ENCODE data around the gene FAM111B.
"Not testable (repeated sequence)": the region's sequence is repeated elsewhere in the genome, so short reads cannot be mapped to it uniquely, and the experiment has no call there.

FAM111B gene

GRCh38 chr11:59080421-59080820 lies 26.6 kb upstream of the FAM111B start:
- H3K9ac ChIP-seq (ENCODE audit: low read depth, low read length); H3K9me3 ChIP-seq (ENCODE audit: insufficient read depth, low read depth, low read length); H3K27me3 ChIP-seq (ENCODE audit: insufficient read depth, low read length); H3K4me3 ChIP-seq (ENCODE audit: low read length); H3K27ac ChIP-seq (ENCODE audit: low read depth, low read length); H3K36me3 ChIP-seq (ENCODE audit: insufficient read depth, low read length); H3K4me1 ChIP-seq (ENCODE audit: insufficient read depth, low read length): not testable (repeated sequence)
- WGBS, result 100% methylated on average over 1 of the region's 2 CpGs

DNA sequence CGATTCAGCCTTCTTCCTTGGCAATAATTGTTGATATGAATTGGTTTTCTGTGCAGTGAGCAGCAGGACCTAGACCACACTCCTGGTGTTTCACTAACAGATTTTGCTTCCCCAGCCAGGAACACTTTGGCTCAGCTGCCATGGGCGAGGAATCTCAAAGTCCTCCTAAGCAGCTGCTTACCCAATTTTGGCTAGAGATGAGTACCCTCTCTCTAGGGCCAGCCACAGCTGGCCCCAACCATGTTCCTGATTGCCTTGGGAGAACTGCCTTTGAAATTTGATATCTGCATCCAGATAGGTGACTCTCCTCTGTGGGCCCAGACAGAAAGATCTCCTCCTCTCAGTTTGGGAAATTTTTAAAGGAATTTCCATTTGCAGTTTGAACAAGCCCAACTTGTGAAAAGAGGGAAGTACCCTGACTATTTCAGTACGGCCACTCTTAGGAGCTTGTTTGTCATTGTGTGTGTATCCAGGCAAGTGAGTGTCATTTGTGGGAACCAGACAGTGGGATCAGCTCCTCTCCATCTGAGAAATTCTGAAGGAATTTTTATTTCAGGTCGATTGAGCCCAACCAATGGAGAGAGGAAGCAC lies 25.5 kb upstream of the FAM111B start:
- WGBS, result 83% methylated on average over 4 of the region's 4 CpGs
- H3K4me1 ChIP-seq (ENCODE audit: insufficient read depth, low read length); H3K9ac ChIP-seq (ENCODE audit: low read depth, low read length); H3K27ac ChIP-seq (ENCODE audit: low read depth, low read length); H3K36me3 ChIP-seq (ENCODE audit: insufficient read depth, low read length); H3K4me3 ChIP-seq (ENCODE audit: low read length); H3K27me3 ChIP-seq (ENCODE audit: insufficient read depth, low read length); H3K9me3 ChIP-seq (ENCODE audit: insufficient read depth, low read depth, low read length): not testable (repeated sequence)

DNA sequence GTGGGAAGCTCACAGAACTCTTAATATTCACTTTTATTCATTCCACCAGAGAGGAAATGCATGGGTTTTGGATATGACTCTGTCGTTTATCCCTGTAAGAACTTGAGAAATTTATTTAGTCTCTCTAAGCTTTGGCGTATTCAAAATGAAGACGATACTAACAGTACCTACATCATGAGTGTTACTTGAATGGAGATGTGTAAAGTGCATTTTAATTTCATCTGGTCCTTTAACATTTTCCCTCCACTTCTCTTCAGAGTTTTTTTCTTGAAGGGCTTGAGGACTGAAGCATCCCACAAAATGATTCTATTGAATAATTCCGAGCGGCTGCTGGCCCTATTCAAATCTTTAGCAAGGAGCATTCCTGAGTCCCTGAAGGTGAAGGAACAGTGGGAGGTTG lies 21.0 kb upstream of the FAM111B start, which contains the start of gene GLYATL1B:
GLYATL1B (plus strand) TSS at position 301 of the 400 bp plus-strand sequence; CDS start at position 301, 0 bp downstream.
- not testable (repeated sequence) for H3K27me3 ChIP-seq (ENCODE audit: insufficient read depth, low read length); H3K9me3 ChIP-seq (ENCODE audit: insufficient read depth, low read depth, low read length); H3K9ac ChIP-seq (ENCODE audit: low read depth, low read length); H3K4me3 ChIP-seq (ENCODE audit: low read length); H3K4me1 ChIP-seq (ENCODE audit: insufficient read depth, low read length); H3K36me3 ChIP-seq (ENCODE audit: insufficient read depth, low read length); H3K27ac ChIP-seq (ENCODE audit: low read depth, low read length)
- 89% methylated on average over 2 of the region's 5 CpGs for WGBS

- WGBS, result 94% methylated on average over 4 of the region's 4 CpGs
- Histone ChIP-seq H3K9me3 (ENCODE audit: insufficient read depth, low read depth, low read length) (no peaks in the 10 kb centered on the region), H3K4me1 (ENCODE audit: insufficient read depth, low read length) (peaks cover 7% of the 10 kb centered on the region), H3K9ac (ENCODE audit: low read depth, low read length) (no peak overlapping the region), H3K27ac (ENCODE audit: low read depth, low read length) (no peak overlapping the region), H3K4me3 (ENCODE audit: low read length) (no peak overlapping the region), H3K36me3 (ENCODE audit: insufficient read depth, low read length) (no peaks in the 10 kb centered on the region), H3K27me3 (ENCODE audit: insufficient read depth, low read length) (no peaks in the 10 kb centered on the region)
These were observed 18.9 kb upstream of the FAM111B start for GRCh38 chr11:59088162-59088561.

- not testable (repeated sequence) for H3K36me3 ChIP-seq (ENCODE audit: insufficient read depth, low read length); H3K4me3 ChIP-seq (ENCODE audit: low read length); H3K27ac ChIP-seq (ENCODE audit: low read depth, low read length); H3K27me3 ChIP-seq (ENCODE audit: insufficient read depth, low read length); H3K9me3 ChIP-seq (ENCODE audit: insufficient read depth, low read depth, low read length); H3K9ac ChIP-seq (ENCODE audit: low read depth, low read length)
- peaks cover 29% of the 10 kb centered on the region for H3K4me1 ChIP-seq (ENCODE audit: insufficient read depth, low read length)
These were observed 13.5 kb upstream of the FAM111B start for GRCh38 chr11:59093576-59093975.

DNA sequence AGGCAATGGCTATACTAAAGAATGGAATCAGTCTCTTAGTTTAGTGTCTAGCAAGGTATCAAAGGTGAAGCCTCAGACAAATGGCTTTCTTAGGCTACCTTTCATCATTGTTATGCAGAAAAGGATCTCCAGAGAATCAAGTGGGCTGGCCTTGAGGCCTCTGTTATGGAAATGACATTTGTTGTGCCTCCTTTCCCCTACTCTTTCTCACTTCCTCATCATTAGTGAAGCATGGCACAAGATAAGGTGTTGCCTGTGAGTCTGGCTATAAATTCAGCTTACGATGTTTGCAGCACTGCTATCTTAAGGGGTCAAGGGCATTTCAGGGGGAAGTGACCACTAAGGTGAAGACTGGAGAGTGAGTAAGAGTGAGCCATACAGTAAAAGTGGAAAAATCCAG lies 11.8 kb upstream of the FAM111B start:
- not testable (repeated sequence) for H3K27ac ChIP-seq (ENCODE audit: low read depth, low read length); H3K9me3 ChIP-seq (ENCODE audit: insufficient read depth, low read depth, low read length); H3K9ac ChIP-seq (ENCODE audit: low read depth, low read length); H3K27me3 ChIP-seq (ENCODE audit: insufficient read depth, low read length); H3K36me3 ChIP-seq (ENCODE audit: insufficient read depth, low read length)
- Histone ChIP-seq H3K4me3 (ENCODE audit: low read length) (0 out of 2 replicates have a peak overlapping the region, but pooled peaks have one; percentile 8), H3K4me1 (ENCODE audit: insufficient read depth, low read length) (peaks cover 30% of the 10 kb centered on the region)
- 32% methylated on average over 1 of the region's 1 CpG for WGBS

- not testable (repeated sequence) for H3K9ac ChIP-seq (ENCODE audit: low read depth, low read length)
- WGBS, result 93% methylated on average over 4 of the region's 5 CpGs
These were observed 11.0 kb upstream of the FAM111B start for GRCh38 chr11:59095972-59096575.

GRCh38 chr11:59097113-59097708 lies 9.8 kb upstream of the FAM111B start:
- H3K27ac ChIP-seq (ENCODE audit: low read depth, low read length), result no peak overlapping the region
- WGBS, result 91% methylated on average over 5 of the region's 5 CpGs
- H3K9ac ChIP-seq (ENCODE audit: low read depth, low read length), result no peak overlapping the region
- no peaks in the 10 kb centered on the region; the same call in 1 of the 2 replicates for H3K27me3 ChIP-seq (ENCODE audit: insufficient read depth, low read length)
- H3K4me1 ChIP-seq (ENCODE audit: insufficient read depth, low read length), result peaks cover 30% of the 10 kb centered on the region
- no peaks in the 10 kb centered on the region for H3K9me3 ChIP-seq (ENCODE audit: insufficient read depth, low read depth, low read length)
- H3K4me3 ChIP-seq (ENCODE audit: low read length), result no peak overlapping the region
- no peaks in the 10 kb centered on the region for H3K36me3 ChIP-seq (ENCODE audit: insufficient read depth, low read length)

More at GRCh38 chr11:59095972-59096575, 11.0 kb upstream of the FAM111B start:
- H3K36me3 ChIP-seq (ENCODE audit: insufficient read depth, low read length); H3K27me3 ChIP-seq (ENCODE audit: insufficient read depth, low read length); H3K27ac ChIP-seq (ENCODE audit: low read depth, low read length); H3K9me3 ChIP-seq (ENCODE audit: insufficient read depth, low read depth, low read length); H3K4me3 ChIP-seq (ENCODE audit: low read length): not testable (repeated sequence)
- H3K4me1 ChIP-seq (ENCODE audit: insufficient read depth, low read length), result peaks cover 30% of the 10 kb centered on the region

DNA sequence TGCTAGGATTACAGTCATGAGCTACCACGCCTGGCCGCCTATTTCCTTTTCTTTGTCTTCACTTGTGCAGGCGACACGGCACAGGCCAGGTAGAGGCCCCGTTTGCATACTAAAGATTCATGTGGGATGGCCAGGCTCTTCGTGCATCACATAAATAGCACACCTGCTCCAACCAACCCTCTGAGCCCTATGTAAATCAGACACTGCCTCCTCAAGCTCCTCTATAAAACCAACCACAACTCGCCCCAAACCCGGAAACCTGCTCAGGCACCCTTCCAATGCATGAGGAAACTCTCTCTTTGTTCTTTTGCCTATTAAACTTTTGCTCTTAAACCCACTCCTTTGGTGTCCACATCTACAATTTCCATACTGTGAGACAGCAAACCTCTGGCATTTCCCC lies 9.1 kb upstream of the FAM111B start:
- not testable (repeated sequence) for H3K36me3 ChIP-seq (ENCODE audit: insufficient read depth, low read length); H3K27me3 ChIP-seq (ENCODE audit: insufficient read depth, low read length); H3K9me3 ChIP-seq (ENCODE audit: insufficient read depth, low read depth, low read length); H3K9ac ChIP-seq (ENCODE audit: low read depth, low read length); H3K4me3 ChIP-seq (ENCODE audit: low read length); H3K27ac ChIP-seq (ENCODE audit: low read depth, low read length)
- peaks cover 24% of the 10 kb centered on the region for H3K4me1 ChIP-seq (ENCODE audit: insufficient read depth, low read length)
- WGBS, result 94% methylated on average over 7 of the region's 8 CpGs

GRCh38 chr11:59102259-59102765 lies 4.7 kb upstream of the FAM111B start:
- Histone ChIP-seq H3K9me3 (ENCODE audit: insufficient read depth, low read depth, low read length) (no peaks in the 10 kb centered on the region), H3K9ac (ENCODE audit: low read depth, low read length) (no peak overlapping the region), H3K4me1 (ENCODE audit: insufficient read depth, low read length) (peaks cover 7% of the 10 kb centered on the region), H3K4me3 (ENCODE audit: low read length) (peak overlapping the region; percentile 40), H3K27ac (ENCODE audit: low read depth, low read length) (no peak overlapping the region), H3K36me3 (ENCODE audit: insufficient read depth, low read length) (no peaks in the 10 kb centered on the region), H3K27me3 (ENCODE audit: insufficient read depth, low read length) (peaks cover 27% of the 10 kb centered on the region)
- 44% methylated on average over 23 of the region's 23 CpGs for WGBS

DNA sequence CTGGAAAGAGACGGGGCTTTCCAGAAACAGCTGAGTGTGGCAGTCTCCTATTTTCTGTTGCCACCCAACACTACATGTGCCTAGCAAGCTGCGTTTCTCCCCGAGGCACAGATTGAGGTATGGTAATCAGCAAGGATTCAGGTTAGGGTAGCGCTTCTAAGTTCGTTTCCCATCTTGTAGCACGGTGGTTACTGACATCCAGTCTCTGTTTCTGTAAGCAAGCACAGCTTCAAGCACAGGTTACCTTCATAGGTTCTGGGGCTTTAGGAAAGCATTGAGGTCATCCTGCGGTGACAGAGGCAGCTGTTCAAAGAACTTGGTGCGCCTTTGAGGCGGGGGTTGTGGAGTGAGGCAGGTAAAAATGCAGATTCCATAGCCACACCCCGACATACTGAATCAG lies 684 bp downstream of the FAM111B start:
- Histone ChIP-seq H3K9ac (ENCODE audit: low read depth, low read length) (peak overlapping the region; percentile 63; the same call in 1 of the 2 replicates), H3K36me3 (ENCODE audit: insufficient read depth, low read length) (peaks cover 28% of the 10 kb centered on the region), H3K4me3 (ENCODE audit: low read length) (peak overlapping the region; percentile 63), H3K27me3 (ENCODE audit: insufficient read depth, low read length) (peaks cover 38% of the 10 kb centered on the region)
- not testable (repeated sequence) for H3K4me1 ChIP-seq (ENCODE audit: insufficient read depth, low read length); H3K27ac ChIP-seq (ENCODE audit: low read depth, low read length); H3K9me3 ChIP-seq (ENCODE audit: insufficient read depth, low read depth, low read length)
- WGBS, result 5% methylated on average over 9 of the region's 10 CpGs
